ENCODE results near the gene MLXIPL.
A peak's percentile ranks its signal among the peaks of the same experiment; 100 is the strongest.

The MLXIPL gene

DNA sequence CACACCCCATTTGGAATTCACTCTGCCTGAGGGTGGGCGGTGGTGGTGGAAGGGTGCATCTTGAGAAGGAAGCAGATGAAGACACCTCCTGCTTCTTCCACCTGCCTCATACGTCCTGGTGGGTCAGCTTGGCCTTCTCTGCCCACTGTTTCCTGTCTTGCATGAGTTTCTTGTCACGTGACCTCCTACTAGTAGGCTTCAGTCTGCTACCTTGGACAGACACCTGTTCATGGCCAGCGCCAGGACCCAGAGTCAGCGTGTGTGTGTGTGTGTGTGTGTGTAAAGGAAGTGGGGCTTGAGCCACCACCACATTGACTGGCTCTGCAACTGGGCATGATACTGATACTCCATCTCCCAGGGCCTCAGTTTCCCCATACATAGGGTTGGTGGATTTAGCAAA lies 26.2 kb upstream of the MLXIPL start:
- H3K9ac ChIP-seq (ENCODE audit: insufficient read length, low read depth), result no peak overlapping the region
- no peak for DNase-seq (ENCODE audit: low read depth, low spot score)
- no peaks in the 10 kb centered on the region for H3K9me3 ChIP-seq (ENCODE audit: insufficient read depth, low read length)
- H3K27me3 ChIP-seq (ENCODE audit: insufficient read depth, insufficient read length), result peaks cover 25% of the 10 kb centered on the region
- no peak for TF ChIP-seq SUZ12 (IDR thresholded peaks at IDR 0.05; ENCODE audit: extremely low read depth, insufficient read depth, insufficient read length)
- TF ChIP-seq YY1 (IDR thresholded peaks at IDR 0.05; ENCODE audit: insufficient read depth, insufficient read length), result no peak
- TF ChIP-seq ZNF274 (IDR thresholded peaks at IDR 0.05; ENCODE audit: low read depth, low read length), result no peak
- peaks cover 6% of the 10 kb centered on the region for H3K4me1 ChIP-seq (ENCODE audit: insufficient read depth, insufficient read length)
- no peak overlapping the region for H3K4me3 ChIP-seq (ENCODE audit: insufficient read length, low read depth)
- H3K36me3 ChIP-seq (ENCODE audit: insufficient read depth, insufficient read length, low read length), result no peaks in the 10 kb centered on the region

- Histone ChIP-seq H3K9ac (ENCODE audit: insufficient read length, low read depth) (no peak overlapping the region), H3K36me3 (ENCODE audit: insufficient read depth, insufficient read length, low read length) (no peaks in the 10 kb centered on the region), H3K27me3 (ENCODE audit: insufficient read depth, insufficient read length) (peaks cover 25% of the 10 kb centered on the region), H3K4me1 (ENCODE audit: insufficient read depth, insufficient read length) (peaks cover 6% of the 10 kb centered on the region), H3K4me3 (ENCODE audit: insufficient read length, low read depth) (no peak overlapping the region), H3K9me3 (ENCODE audit: insufficient read depth, low read length) (no peaks in the 10 kb centered on the region)
- TF ChIP-seq YY1 (IDR thresholded peaks at IDR 0.05; ENCODE audit: insufficient read depth, insufficient read length), result no peak
- no peak for TF ChIP-seq ZNF274 (IDR thresholded peaks at IDR 0.05; ENCODE audit: low read depth, low read length)
- TF ChIP-seq SUZ12 (IDR thresholded peaks at IDR 0.05; ENCODE audit: extremely low read depth, insufficient read depth, insufficient read length), result no peak
- no peak for DNase-seq (ENCODE audit: low read depth, low spot score)
Observed at GRCh38 chr7:73649576-73649975, 25.3 kb upstream of the MLXIPL start.

DNA sequence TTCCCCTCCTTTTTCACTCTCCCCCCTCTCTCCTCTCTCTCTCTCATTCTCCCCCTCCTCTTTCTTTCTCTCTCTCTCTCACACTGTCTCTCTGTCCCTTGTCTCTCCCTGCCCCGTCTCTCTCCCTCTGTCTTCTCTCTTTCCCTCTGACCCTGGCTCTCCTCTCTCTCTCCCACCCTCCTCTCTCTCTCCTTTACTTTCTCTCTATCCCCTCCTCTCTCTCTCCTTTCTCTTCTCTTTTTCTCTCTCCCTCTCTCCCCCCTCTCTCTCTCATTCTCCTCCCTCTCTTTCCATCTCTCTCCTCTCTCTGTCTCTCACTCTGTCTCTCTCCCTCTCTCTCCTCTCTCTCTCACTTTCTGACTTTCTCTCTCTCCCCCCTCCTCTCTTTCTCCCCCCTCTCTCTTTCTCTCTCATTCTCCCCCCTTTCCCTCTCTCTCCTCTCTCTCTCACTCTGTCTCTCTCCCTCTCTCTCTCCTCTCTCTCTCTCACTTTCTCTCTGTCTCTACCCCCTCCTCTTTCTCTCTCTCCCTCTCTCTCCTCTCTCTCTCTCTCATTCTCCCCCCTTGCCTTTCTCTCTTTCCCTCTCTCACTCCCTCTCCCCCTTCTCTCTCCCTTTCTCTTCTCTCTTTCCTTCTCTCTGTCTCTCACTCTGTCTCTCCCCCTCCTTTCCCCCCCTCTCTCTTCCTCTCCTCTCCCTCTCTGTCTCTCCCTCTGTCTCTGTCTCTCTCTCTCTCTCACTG lies 24.4 kb upstream of the MLXIPL start:
- no peak for DNase-seq (ENCODE audit: low read depth, low spot score)
- peak overlapping the region; percentile 67 for H3K9ac ChIP-seq (ENCODE audit: insufficient read length, low read depth)
- no peaks in the 10 kb centered on the region for H3K9me3 ChIP-seq (ENCODE audit: insufficient read depth, low read length)
- H3K27me3 ChIP-seq (ENCODE audit: insufficient read depth, insufficient read length), result peaks cover 25% of the 10 kb centered on the region
- H3K4me1 ChIP-seq (ENCODE audit: insufficient read depth, insufficient read length), result peaks cover 6% of the 10 kb centered on the region
- H3K36me3 ChIP-seq (ENCODE audit: insufficient read depth, insufficient read length, low read length), result no peaks in the 10 kb centered on the region
- H3K4me3 ChIP-seq (ENCODE audit: insufficient read length, low read depth), result no peak overlapping the region
- no peak for TF ChIP-seq YY1 (IDR thresholded peaks at IDR 0.05; ENCODE audit: insufficient read depth, insufficient read length)

GRCh38 chr7:73647725-73648592 lies 23.6 kb upstream of the MLXIPL start:
- DNase-seq (ENCODE audit: low read depth, low spot score), result no peak
- H3K9ac ChIP-seq (ENCODE audit: insufficient read length, low read depth), result peak overlapping the region; percentile 67
- H3K27me3 ChIP-seq (ENCODE audit: insufficient read depth, insufficient read length), result peaks cover 25% of the 10 kb centered on the region
- H3K4me1 ChIP-seq (ENCODE audit: insufficient read depth, insufficient read length), result peaks cover 6% of the 10 kb centered on the region
- no peak for TF ChIP-seq ZNF274 (IDR thresholded peaks at IDR 0.05; ENCODE audit: low read depth, low read length)
- TF ChIP-seq SUZ12 (IDR thresholded peaks at IDR 0.05; ENCODE audit: extremely low read depth, insufficient read depth, insufficient read length), result no peak
- TF ChIP-seq YY1 (IDR thresholded peaks at IDR 0.05; ENCODE audit: insufficient read depth, insufficient read length), result no peak
- no peaks in the 10 kb centered on the region for H3K9me3 ChIP-seq (ENCODE audit: insufficient read depth, low read length)
- H3K4me3 ChIP-seq (ENCODE audit: insufficient read length, low read depth), result peak overlapping the region; percentile 50
- H3K36me3 ChIP-seq (ENCODE audit: insufficient read depth, insufficient read length, low read length), result no peaks in the 10 kb centered on the region

- Histone ChIP-seq H3K9ac (ENCODE audit: insufficient read length, low read depth) (peak overlapping the region; percentile 67), H3K4me1 (ENCODE audit: insufficient read depth, insufficient read length) (peaks cover 6% of the 10 kb centered on the region), H3K9me3 (ENCODE audit: insufficient read depth, low read length) (no peaks in the 10 kb centered on the region), H3K4me3 (ENCODE audit: insufficient read length, low read depth) (peak overlapping the region; percentile 50), H3K36me3 (ENCODE audit: insufficient read depth, insufficient read length, low read length) (no peaks in the 10 kb centered on the region), H3K27me3 (ENCODE audit: insufficient read depth, insufficient read length) (peaks cover 25% of the 10 kb centered on the region)
- no peak for DNase-seq (ENCODE audit: low read depth, low spot score)
- TF ChIP-seq ZNF274 (IDR thresholded peaks at IDR 0.05; ENCODE audit: low read depth, low read length), result no peak
- no peak for TF ChIP-seq SUZ12 (IDR thresholded peaks at IDR 0.05; ENCODE audit: extremely low read depth, insufficient read depth, insufficient read length)
- TF ChIP-seq YY1 (IDR thresholded peaks at IDR 0.05; ENCODE audit: insufficient read depth, insufficient read length), result no peak
Observed at GRCh38 chr7:73646785-73647724, 22.7 kb upstream of the MLXIPL start.

DNA sequence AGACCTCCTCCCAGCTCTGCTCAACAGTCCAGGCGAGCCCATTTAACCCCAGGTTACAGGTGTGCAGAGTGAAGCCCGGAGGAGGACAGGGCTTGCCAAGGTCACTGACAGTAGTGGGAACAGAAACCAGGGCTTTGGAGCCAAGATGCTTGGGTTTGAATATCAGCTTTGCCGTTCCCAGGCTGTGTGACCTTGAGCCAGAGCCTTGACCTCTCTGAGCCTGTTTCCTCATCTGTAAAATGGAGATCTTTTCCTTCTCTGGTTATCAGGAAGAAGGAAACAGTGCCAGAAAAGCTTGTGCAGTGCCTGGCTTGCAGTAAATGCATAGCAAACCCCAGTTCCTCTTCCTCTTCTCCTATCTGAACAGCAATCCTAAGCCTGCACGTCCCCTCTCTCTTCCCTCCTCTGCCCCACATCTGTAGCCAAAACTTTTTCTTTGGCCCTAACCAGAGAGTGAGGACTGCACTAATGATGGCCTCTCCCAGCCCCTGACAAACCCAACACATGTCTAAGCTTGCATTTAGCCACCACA lies 21.4 kb upstream of the MLXIPL start:
- no peaks in the 10 kb centered on the region for H3K9me3 ChIP-seq (ENCODE audit: insufficient read depth, low read length)
- DNase-seq (ENCODE audit: low read depth, low spot score), result no peak
- H3K27me3 ChIP-seq (ENCODE audit: insufficient read depth, insufficient read length), result peaks cover 25% of the 10 kb centered on the region
- H3K4me3 ChIP-seq (ENCODE audit: insufficient read length, low read depth), result no peak overlapping the region
- no peaks in the 10 kb centered on the region for H3K36me3 ChIP-seq (ENCODE audit: insufficient read depth, insufficient read length, low read length)
- no peak overlapping the region for H3K9ac ChIP-seq (ENCODE audit: insufficient read length, low read depth)
- TF ChIP-seq ZNF274 (IDR thresholded peaks at IDR 0.05; ENCODE audit: low read depth, low read length) (no peak), SUZ12 (IDR thresholded peaks at IDR 0.05; ENCODE audit: extremely low read depth, insufficient read depth, insufficient read length) (no peak), YY1 (IDR thresholded peaks at IDR 0.05; ENCODE audit: insufficient read depth, insufficient read length) (no peak)
- H3K4me1 ChIP-seq (ENCODE audit: insufficient read depth, insufficient read length), result peaks cover 6% of the 10 kb centered on the region

Data from NT2/D1 (cell line).